ENCODE results near the gene RNF217.

DNA sequence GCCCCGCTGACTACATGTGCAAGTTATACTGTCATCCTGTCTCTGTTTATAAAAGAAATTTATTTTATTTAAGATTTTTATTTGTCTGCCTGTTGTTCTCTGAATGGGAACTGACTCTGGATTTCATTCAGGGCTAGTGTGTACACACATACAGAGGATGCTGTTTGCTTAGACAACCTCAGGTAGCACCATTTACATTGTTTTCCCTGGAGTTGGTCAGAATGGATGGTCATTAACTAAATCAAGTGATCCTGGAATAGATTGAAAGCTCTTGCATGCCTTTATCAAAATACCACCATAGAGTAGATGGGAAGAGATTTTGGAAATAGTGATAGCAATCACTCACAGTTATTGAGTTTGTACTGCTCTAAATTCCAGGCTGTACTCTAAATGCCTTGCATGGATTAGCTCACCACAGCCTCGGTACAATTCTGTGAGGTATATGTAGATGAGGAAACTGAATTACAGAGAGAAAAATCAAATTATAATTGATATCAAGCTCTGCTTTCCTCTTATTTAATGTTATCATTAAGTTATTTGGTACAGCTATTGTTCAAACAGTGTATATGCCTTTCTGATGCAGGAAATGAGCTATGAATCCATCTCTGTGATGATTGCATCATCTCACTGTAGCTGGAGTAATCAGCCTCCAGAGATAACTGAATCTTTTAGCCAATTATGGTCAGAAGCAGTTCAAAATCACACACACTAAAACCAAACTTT lies 51.9 kb downstream of the RNF217 start:
- TF ChIP-seq CTCF (IDR thresholded peaks at IDR 0.05) (no peak), EP300 (IDR thresholded peaks at IDR 0.05) (no peak), POLR2A (IDR thresholded peaks at IDR 0.05) (no peak)
